ENCODE data around the gene LAPTM4A.

LAPTM4A gene

GRCh38 chr2:20081841-20082240 lies 30.4 kb upstream of the LAPTM4A start:
- TF ChIP-seq EZH2phosphoT487 (IDR thresholded peaks at IDR 0.05; ENCODE audit: low read depth) (no peak), CTCF (IDR thresholded peaks at IDR 0.05; ENCODE audit: low read depth, low read length) (no peak)
- Histone ChIP-seq H3K79me2 (ENCODE audit: low read length) (no peaks in the 10 kb centered on the region), H3K4me1 (ENCODE audit: low read length) (no peaks in the 10 kb centered on the region), H3K27ac (ENCODE audit: low read length) (no peak overlapping the region), H2AFZ (ENCODE audit: low read depth, low read length) (no peak overlapping the region), H3K4me3 (ENCODE audit: low read length) (no peak overlapping the region), H3K9me3 (ENCODE audit: insufficient read depth, low read length) (no peaks in the 10 kb centered on the region), H3K36me3 (replicated peaks; ENCODE audit: low read depth, low read length) (no peaks in the 10 kb centered on the region), H3K9ac (ENCODE audit: low read length) (no peak overlapping the region), H3K27me3 (ENCODE audit: low read depth, low read length) (no peaks in the 10 kb centered on the region), H3K4me2 (ENCODE audit: low read length) (no peak overlapping the region), H4K20me1 (ENCODE audit: insufficient read depth, low read length) (no peaks in the 10 kb centered on the region)

- Histone ChIP-seq H3K4me2 (ENCODE audit: low read length) (no peak overlapping the region), H3K4me1 (ENCODE audit: low read length) (no peaks in the 10 kb centered on the region), H2AFZ (ENCODE audit: low read depth, low read length) (no peak overlapping the region), H3K9me3 (ENCODE audit: insufficient read depth, low read length) (no peaks in the 10 kb centered on the region), H3K27me3 (ENCODE audit: low read depth, low read length) (no peaks in the 10 kb centered on the region), H3K4me3 (ENCODE audit: low read length) (no peak overlapping the region), H3K36me3 (replicated peaks; ENCODE audit: low read depth, low read length) (no peaks in the 10 kb centered on the region), H3K9ac (ENCODE audit: low read length) (no peak overlapping the region), H3K27ac (ENCODE audit: low read length) (no peak overlapping the region), H3K79me2 (ENCODE audit: low read length) (no peaks in the 10 kb centered on the region), H4K20me1 (ENCODE audit: insufficient read depth, low read length) (no peaks in the 10 kb centered on the region)
- TF ChIP-seq EZH2phosphoT487 (IDR thresholded peaks at IDR 0.05; ENCODE audit: low read depth) (no peak), CTCF (IDR thresholded peaks at IDR 0.05; ENCODE audit: low read depth, low read length) (no peak)
Measured at GRCh38 chr2:20080839-20081415, 29.5 kb upstream of the LAPTM4A start.

GRCh38 chr2:20080428-20080827 lies 29.0 kb upstream of the LAPTM4A start:
- Histone ChIP-seq H3K9me3 (ENCODE audit: insufficient read depth, low read length) (no peaks in the 10 kb centered on the region), H2AFZ (ENCODE audit: low read depth, low read length) (no peak overlapping the region), H3K4me3 (ENCODE audit: low read length) (no peak overlapping the region), H3K9ac (ENCODE audit: low read length) (no peak overlapping the region), H3K36me3 (replicated peaks; ENCODE audit: low read depth, low read length) (no peaks in the 10 kb centered on the region), H3K27me3 (ENCODE audit: low read depth, low read length) (no peaks in the 10 kb centered on the region), H3K79me2 (ENCODE audit: low read length) (no peaks in the 10 kb centered on the region), H4K20me1 (ENCODE audit: insufficient read depth, low read length) (no peaks in the 10 kb centered on the region), H3K4me1 (ENCODE audit: low read length) (no peaks in the 10 kb centered on the region), H3K27ac (ENCODE audit: low read length) (no peak overlapping the region), H3K4me2 (ENCODE audit: low read length) (no peak overlapping the region)
- TF ChIP-seq CTCF (IDR thresholded peaks at IDR 0.05; ENCODE audit: low read depth, low read length): no peak
- no peak for TF ChIP-seq EZH2phosphoT487 (IDR thresholded peaks at IDR 0.05; ENCODE audit: low read depth)

GRCh38 chr2:20079546-20080115 lies 28.2 kb upstream of the LAPTM4A start:
- Histone ChIP-seq H3K79me2 (ENCODE audit: low read length) (no peaks in the 10 kb centered on the region), H2AFZ (ENCODE audit: low read depth, low read length) (no peak overlapping the region), H3K36me3 (replicated peaks; ENCODE audit: low read depth, low read length) (no peaks in the 10 kb centered on the region), H3K9ac (ENCODE audit: low read length) (no peak overlapping the region), H3K27me3 (ENCODE audit: low read depth, low read length) (no peaks in the 10 kb centered on the region), H3K4me3 (ENCODE audit: low read length) (no peak overlapping the region), H3K9me3 (ENCODE audit: insufficient read depth, low read length) (no peaks in the 10 kb centered on the region), H3K27ac (ENCODE audit: low read length) (no peak overlapping the region), H4K20me1 (ENCODE audit: insufficient read depth, low read length) (no peaks in the 10 kb centered on the region), H3K4me2 (ENCODE audit: low read length) (no peak overlapping the region), H3K4me1 (ENCODE audit: low read length) (no peaks in the 10 kb centered on the region)
- TF ChIP-seq EZH2phosphoT487 (IDR thresholded peaks at IDR 0.05; ENCODE audit: low read depth): no peak
- TF ChIP-seq CTCF (IDR thresholded peaks at IDR 0.05; ENCODE audit: low read depth, low read length): no peak

Measured in OCI-LY3 (cell line).